Ascending aorta (tissue), 2 donors: ENCODE data around the gene CRIP3. TPM values are rescaled to one million over a fixed set of nuclear protein-coding genes. Genes with fewer than 3 reads are reported as not detected.

ENCODE experiments used
- DNase-seq, 2 donors: peaks; one replicate each; pipeline ENCODE4 v3.0.0-alpha.2; 2019; ENCODE audit warnings: low spot score in 2 of 2
- H3K27ac ChIP-seq, 2 donors: fragments of 200-600 bp; sonication (generic); one replicate each; pipeline ENCODE4 v1.5.1; 2016 to 2017; ENCODE audit warnings: mild to moderate bottlenecking in 1 of 2
- H3K27me3 ChIP-seq: fragments of 200-600 bp; sonication (generic); one replicate; pipeline ENCODE4 v1.5.1; 2017
- H3K36me3 ChIP-seq, 2 donors: fragments of 200-600 bp; sonication (generic); one replicate each; pipeline ENCODE4 v1.5.1; 2016
- H3K4me1 ChIP-seq, 2 donors: fragments of 200-600 bp; sonication (generic); one replicate each; pipeline ENCODE4 v1.5.1; 2016 to 2017; ENCODE audit warnings: mild to moderate bottlenecking in 1 of 2
- H3K4me3 ChIP-seq, 2 donors: fragments of 200-600 bp; sonication (generic); one replicate each; pipeline ENCODE4 v1.5.1; 2016 to 2017; ENCODE audit warnings: mild to moderate bottlenecking in 1 of 2
- H3K9me3 ChIP-seq, 2 donors: fragments of 200-600 bp; sonication (generic); one replicate each; pipeline ENCODE4 v1.5.1; 2016
- intact Hi-C: fragments of 100-400 bp; cut with DNase I; formaldehyde crosslinking; loops from one replicate; pipeline ENCODE4 v1.15.1; 2023
- total RNA-seq: library from RNA; depleted of rRNA; stranded (reverse); fragments of >200 nt; gene quantifications from one replicate; pipeline ENCODE4 v1.1.0, GENCODE V29; 2016
- TF ChIP-seq, protein P1 (sequence below), 3 experiments: fragments of 200-600 bp in 2 of 3; fragments of 450-650 bp in 1 of 3; sonication (generic) in 2 of 3; IDR thresholded peaks; one replicate each; pipeline ENCODE4 v1.5.1; 2016 to 2019; ENCODE audit warnings: antibody characterized with exemption in 3 of 3, mild to moderate bottlenecking in 1 of 3, moderate library complexity in 1 of 3

The CRIP3 gene
- total RNA-seq, 1 donor from 2014 or later = not detected

DNA sequence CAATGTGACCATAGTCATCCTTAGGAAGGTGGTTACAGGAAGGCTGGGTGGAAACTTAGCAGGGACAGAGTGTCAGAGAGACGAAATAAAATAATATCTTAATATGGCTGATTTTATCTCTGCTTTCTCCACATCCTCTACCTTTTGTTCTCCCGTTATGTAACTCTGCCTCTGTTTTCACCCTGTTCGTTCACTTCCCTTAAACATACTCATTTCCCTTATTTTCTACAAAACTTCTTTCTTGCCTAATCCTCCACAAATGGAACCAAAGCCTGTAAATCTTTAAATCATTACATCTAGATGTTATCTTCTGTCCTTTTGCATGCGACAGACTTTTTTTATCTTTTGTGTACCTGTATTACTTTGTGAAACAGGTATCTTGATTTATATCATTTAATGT, 23.3 kb upstream of the CRIP3 start:
- intact Hi-C loops = no loop called here
- TF ChIP-seq, protein P1, sequence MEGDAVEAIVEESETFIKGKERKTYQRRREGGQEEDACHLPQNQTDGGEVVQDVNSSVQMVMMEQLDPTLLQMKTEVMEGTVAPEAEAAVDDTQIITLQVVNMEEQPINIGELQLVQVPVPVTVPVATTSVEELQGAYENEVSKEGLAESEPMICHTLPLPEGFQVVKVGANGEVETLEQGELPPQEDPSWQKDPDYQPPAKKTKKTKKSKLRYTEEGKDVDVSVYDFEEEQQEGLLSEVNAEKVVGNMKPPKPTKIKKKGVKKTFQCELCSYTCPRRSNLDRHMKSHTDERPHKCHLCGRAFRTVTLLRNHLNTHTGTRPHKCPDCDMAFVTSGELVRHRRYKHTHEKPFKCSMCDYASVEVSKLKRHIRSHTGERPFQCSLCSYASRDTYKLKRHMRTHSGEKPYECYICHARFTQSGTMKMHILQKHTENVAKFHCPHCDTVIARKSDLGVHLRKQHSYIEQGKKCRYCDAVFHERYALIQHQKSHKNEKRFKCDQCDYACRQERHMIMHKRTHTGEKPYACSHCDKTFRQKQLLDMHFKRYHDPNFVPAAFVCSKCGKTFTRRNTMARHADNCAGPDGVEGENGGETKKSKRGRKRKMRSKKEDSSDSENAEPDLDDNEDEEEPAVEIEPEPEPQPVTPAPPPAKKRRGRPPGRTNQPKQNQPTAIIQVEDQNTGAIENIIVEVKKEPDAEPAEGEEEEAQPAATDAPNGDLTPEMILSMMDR (IDR thresholded peaks at IDR 0.05) = no peak
- Histone ChIP-seq H3K4me1 (no peaks in the 10 kb centered on the region), H3K27me3 (no peaks in the 10 kb centered on the region), H3K36me3 (peaks cover 0 to 3% of the 10 kb centered on the region in 2 donors), H3K9me3 (no peaks in the 10 kb centered on the region), H3K27ac (no peak overlapping the region), H3K4me3 (no peak overlapping the region)
- DNase-seq = no peak

DNA sequence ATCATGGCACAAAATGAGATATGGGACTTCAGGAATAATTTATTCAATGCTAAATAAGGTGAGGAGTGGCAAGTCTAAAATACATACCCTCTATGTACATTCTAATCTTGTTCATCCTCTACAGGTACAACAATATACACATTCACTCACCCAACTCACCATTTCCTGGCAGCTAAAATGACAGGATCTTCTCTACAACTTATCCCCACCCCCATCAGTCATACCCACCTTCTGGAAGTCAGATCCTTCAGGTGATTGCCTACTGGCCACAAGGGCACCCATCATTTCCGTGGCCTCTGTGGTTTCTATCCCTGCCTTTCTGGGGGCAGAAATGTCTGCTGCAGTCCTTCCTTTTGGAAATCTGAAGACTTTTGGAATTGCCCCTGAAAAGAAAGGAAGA, 22.8 kb upstream of the CRIP3 start:
- peaks cover 0 to 3% of the 10 kb centered on the region in 2 donors for H3K36me3 ChIP-seq
- H3K4me1 ChIP-seq = no peaks in the 10 kb centered on the region
- no peak overlapping the region for H3K27ac ChIP-seq
- no peak overlapping the region for H3K4me3 ChIP-seq
- TF ChIP-seq, protein P1 (IDR thresholded peaks at IDR 0.05) = no peak
- no peak for DNase-seq
- intact Hi-C loops = no loop called here
- no peaks in the 10 kb centered on the region for H3K9me3 ChIP-seq
- H3K27me3 ChIP-seq = no peaks in the 10 kb centered on the region

DNA sequence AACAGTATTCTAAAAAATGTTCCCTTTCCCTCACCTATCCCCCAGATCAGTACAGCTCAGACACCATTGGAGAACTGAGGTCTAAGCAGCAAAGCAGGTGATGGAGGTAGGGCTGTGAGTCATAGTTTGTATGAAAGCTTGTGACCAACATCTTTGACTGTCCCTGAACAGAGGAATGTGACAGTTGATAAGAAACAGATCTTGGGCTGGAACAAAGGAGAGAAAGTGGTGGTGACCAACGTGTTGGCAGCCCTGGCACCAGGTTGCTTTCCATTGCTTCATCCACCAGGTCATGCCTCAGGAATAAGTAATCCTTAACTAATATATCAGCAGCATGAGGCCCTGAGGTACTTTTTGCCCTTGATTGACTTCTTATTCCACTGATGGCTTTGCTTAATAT, 19.9 kb upstream of the CRIP3 start:
- TF ChIP-seq, protein P1 (IDR thresholded peaks at IDR 0.05) = no peak
- Histone ChIP-seq H3K27me3 (no peaks in the 10 kb centered on the region), H3K36me3 (no peaks in the 10 kb centered on the region), H3K4me3 (no peak overlapping the region), H3K9me3 (no peaks in the 10 kb centered on the region), H3K27ac (no peak overlapping the region), H3K4me1 (no peaks in the 10 kb centered on the region)
- no peak for DNase-seq
- intact Hi-C loops = no loop called here

DNA sequence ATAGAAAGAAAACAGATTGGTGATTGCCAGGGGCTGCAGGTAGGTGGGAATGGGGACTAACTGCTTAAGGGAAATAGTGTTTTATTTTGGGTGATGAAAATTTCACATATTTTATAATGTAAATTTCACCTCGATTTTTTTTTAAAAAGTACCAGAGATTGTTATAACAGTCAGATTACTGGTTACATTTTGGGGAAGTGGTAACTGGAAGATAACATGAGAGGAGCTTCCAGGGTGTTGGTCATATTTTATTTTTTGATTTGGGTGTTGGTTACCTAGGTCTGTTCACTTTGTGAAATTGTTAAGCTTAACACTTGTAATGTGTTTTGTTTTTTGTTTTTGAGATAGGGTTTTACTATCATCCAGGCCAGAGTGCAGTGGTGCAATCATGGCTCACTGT, 17.2 kb upstream of the CRIP3 start:
- Histone ChIP-seq H3K4me3 (no peak overlapping the region), H3K9me3 (no peaks in the 10 kb centered on the region), H3K27me3 (no peaks in the 10 kb centered on the region), H3K36me3 (no peaks in the 10 kb centered on the region), H3K4me1 (no peaks in the 10 kb centered on the region), H3K27ac (no peak overlapping the region)
- TF ChIP-seq, protein P1 (IDR thresholded peaks at IDR 0.05) = no peak
- DNase-seq = no peak
- intact Hi-C loops = no loop called here

DNA sequence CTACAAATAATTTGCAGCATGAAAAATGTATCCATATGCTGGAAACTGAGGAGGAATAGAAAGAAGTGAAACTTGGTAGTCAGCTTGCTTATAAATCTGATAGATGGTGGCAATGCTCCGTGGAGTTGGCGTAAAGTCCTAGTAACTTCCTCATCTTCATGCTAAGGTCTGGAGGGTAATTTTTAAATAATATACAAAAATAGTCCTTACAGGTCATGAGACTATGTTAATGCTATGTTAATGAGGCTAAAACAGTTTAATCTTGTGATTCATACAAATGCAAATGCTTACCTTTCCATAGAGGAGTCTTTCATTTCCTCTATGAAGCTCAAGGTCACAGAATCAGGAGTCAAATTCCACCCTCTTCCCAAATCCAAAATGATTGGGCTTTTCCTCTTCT, 9.4 kb upstream of the CRIP3 start:
- Histone ChIP-seq H3K4me1 (no peaks in the 10 kb centered on the region), H3K27me3 (no peaks in the 10 kb centered on the region), H3K36me3 (no peaks in the 10 kb centered on the region), H3K9me3 (no peaks in the 10 kb centered on the region), H3K4me3 (no peak overlapping the region), H3K27ac (no peak overlapping the region)
- intact Hi-C loops = no loop called here
- DNase-seq = no peak
- TF ChIP-seq, protein P1 (IDR thresholded peaks at IDR 0.05) = no peak

DNA sequence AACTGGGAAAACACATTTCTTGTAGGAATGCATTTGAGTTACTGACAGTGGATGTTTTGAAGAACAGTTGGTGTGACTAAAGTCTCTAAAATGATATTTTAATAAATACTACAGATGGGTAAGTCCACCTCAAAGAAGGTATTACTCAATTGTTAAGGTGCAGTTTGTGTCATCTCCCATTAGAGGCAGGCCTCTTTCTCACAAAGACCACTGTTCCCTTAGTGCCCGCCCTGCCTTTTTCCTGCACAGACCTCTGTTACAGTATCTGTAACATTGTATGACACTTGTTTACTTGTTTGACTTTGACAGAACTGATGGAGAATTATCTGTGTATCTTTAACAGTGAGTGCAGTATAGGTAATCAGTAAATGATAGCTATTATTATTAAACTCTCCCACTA, 5.2 kb upstream of the CRIP3 start:
- H3K27me3 ChIP-seq = no peaks in the 10 kb centered on the region
- TF ChIP-seq, protein P1 (IDR thresholded peaks at IDR 0.05) = no peak
- H3K4me1 ChIP-seq = no peaks in the 10 kb centered on the region
- no peaks in the 10 kb centered on the region for H3K36me3 ChIP-seq
- no peak for DNase-seq
- intact Hi-C loops = no loop called here
- H3K27ac ChIP-seq = no peak overlapping the region
- no peak overlapping the region for H3K4me3 ChIP-seq
- no peaks in the 10 kb centered on the region for H3K9me3 ChIP-seq
